ENCODE measurements around the gene ENO2. TPM values are rescaled to one million over a fixed set of nuclear protein-coding genes. Genes with fewer than 3 reads are reported as not detected.

Gene ENO2
- total RNA-seq, 6 donors from 2014 or later: 33.4 to 44.0 (median 40.7) TPM

GRCh38 chr12:6929466-6930452 is 15.4 kb downstream of the ENO2 start:
- no peaks in the 10 kb centered on the region for H3K9me3 ChIP-seq
- H3K27me3 ChIP-seq: no peaks in the 10 kb centered on the region
- H3K36me3 ChIP-seq: peaks cover 9 to 16% (median 11%) of the 10 kb centered on the region in 4 donors
- no peak for ATAC-seq (ENCODE audit: low FRiP score in 2 of 2)
- DNase-seq: no peak
- TF ChIP-seq EP300 (IDR thresholded peaks at IDR 0.05) (no peak), CTCF (IDR thresholded peaks at IDR 0.05) (no peak), POLR2AphosphoS5 (IDR thresholded peaks at IDR 0.05) (no peak), POLR2A (IDR thresholded peaks at IDR 0.05) (no peak)
- peak overlapping the region in 3 of 4 donors; percentile 86 to 96 (median 89) for H3K4me3 ChIP-seq
- 58% methylated on average over 7 of the region's 7 CpGs for WGBS, 2 donors
- H3K27ac ChIP-seq: peak overlapping the region; percentile 92 to 99 (median 96)
- H3K4me1 ChIP-seq: peaks cover 63 to 79% (median 67%) of the 10 kb centered on the region in 4 donors

GRCh38 chr12:6932766-6933165 is 18.4 kb downstream of the ENO2 start:
- DNase-seq (no peak), ATAC-seq (ENCODE audit: low FRiP score in 2 of 2) (no peak)
- Histone ChIP-seq H3K4me1 (peaks cover 59 to 79% (median 66%) of the 10 kb centered on the region in 4 donors), H3K4me3 (no peak overlapping the region), H3K9me3 (no peaks in the 10 kb centered on the region), H3K36me3 (peaks cover 9 to 39% (median 25%) of the 10 kb centered on the region in 4 donors), H3K27me3 (no peaks in the 10 kb centered on the region), H3K27ac (peak overlapping the region in 2 of 4 donors; percentile 82 to 94)
- no peak for TF ChIP-seq POLR2AphosphoS5 (IDR thresholded peaks at IDR 0.05)
- TF ChIP-seq CTCF (IDR thresholded peaks at IDR 0.05): no peak
- no peak for TF ChIP-seq POLR2A (IDR thresholded peaks at IDR 0.05)
- no peak for TF ChIP-seq EP300 (IDR thresholded peaks at IDR 0.05)
- WGBS, 2 donors: 65 to 75% methylated on average over 1 of the region's 1 CpG

GRCh38 chr12:6934110-6934509 is 19.7 kb downstream of the ENO2 start:
- DNase-seq (no peak), ATAC-seq (ENCODE audit: low FRiP score in 2 of 2) (no peak)
- no peaks in the 10 kb centered on the region for H3K27me3 ChIP-seq
- peak overlapping the region; percentile 22 to 94 (median 73) for H3K27ac ChIP-seq
- peaks cover 9 to 43% (median 28%) of the 10 kb centered on the region in 4 donors for H3K36me3 ChIP-seq
- H3K4me3 ChIP-seq: no peak overlapping the region
- TF ChIP-seq EP300 (IDR thresholded peaks at IDR 0.05) (no peak), POLR2AphosphoS5 (IDR thresholded peaks at IDR 0.05) (peak; percentile 19 to 38)
- WGBS, 2 donors: 29 to 35% methylated on average over 8 of the region's 8 CpGs
- H3K9me3 ChIP-seq: no peaks in the 10 kb centered on the region
- H3K4me1 ChIP-seq: peaks cover 61 to 84% (median 74%) of the 10 kb centered on the region in 4 donors

- peak overlapping the region in 3 of 4 donors; percentile 5 to 94 (median 82) for H3K27ac ChIP-seq
- DNase-seq (no peak), ATAC-seq (ENCODE audit: low FRiP score in 2 of 2) (no peak)
- H3K9me3 ChIP-seq: no peaks in the 10 kb centered on the region
- H3K27me3 ChIP-seq: no peaks in the 10 kb centered on the region
- H3K4me1 ChIP-seq: peaks cover 49 to 69% (median 60%) of the 10 kb centered on the region in 4 donors
- no peak overlapping the region for H3K4me3 ChIP-seq
- peaks cover 9 to 55% (median 29%) of the 10 kb centered on the region in 4 donors for H3K36me3 ChIP-seq
- WGBS, 2 donors: 74 to 76% methylated on average over 14 of the region's 14 CpGs
- no peak for TF ChIP-seq CTCF (IDR thresholded peaks at IDR 0.05)
- no peak for TF ChIP-seq EP300 (IDR thresholded peaks at IDR 0.05)
Observed at GRCh38 chr12:6935371-6936193, 21.2 kb downstream of the ENO2 start.

GRCh38 chr12:6936194-6936635 is 21.8 kb downstream of the ENO2 start:
- Histone ChIP-seq H3K4me3 (no peak overlapping the region), H3K36me3 (peaks cover 9 to 61% (median 33%) of the 10 kb centered on the region in 4 donors), H3K4me1 (peaks cover 44 to 63% (median 58%) of the 10 kb centered on the region in 4 donors), H3K27ac (peak overlapping the region in 2 of 4 donors; percentile 94 to 96), H3K9me3 (no peaks in the 10 kb centered on the region), H3K27me3 (no peaks in the 10 kb centered on the region)
- DNase-seq (no peak), ATAC-seq (ENCODE audit: low FRiP score in 2 of 2) (no peak)
- TF ChIP-seq POLR2A (IDR thresholded peaks at IDR 0.05) (no peak), POLR2AphosphoS5 (IDR thresholded peaks at IDR 0.05) (no peak), CTCF (IDR thresholded peaks at IDR 0.05) (no peak), EP300 (IDR thresholded peaks at IDR 0.05) (no peak)
- WGBS, 2 donors: 78 to 90% methylated on average over 3 of the region's 3 CpGs

Data from upper lobe of left lung (tissue), 6 donors.